GM21515 (cell line): ENCODE results near the gene LRBA.
"Not testable (repeated sequence)": the region's sequence is repeated elsewhere in the genome, so short reads cannot be mapped to it uniquely, and the experiment has no call there.

ENCODE experiments used
- ATAC-seq: cut with Tn5 transposase; IDR thresholded peaks from one replicate; pipeline ENCODE4 v1.9.1; 2021; ENCODE audit not compliant: unreplicated experiment

The LRBA gene

DNA sequence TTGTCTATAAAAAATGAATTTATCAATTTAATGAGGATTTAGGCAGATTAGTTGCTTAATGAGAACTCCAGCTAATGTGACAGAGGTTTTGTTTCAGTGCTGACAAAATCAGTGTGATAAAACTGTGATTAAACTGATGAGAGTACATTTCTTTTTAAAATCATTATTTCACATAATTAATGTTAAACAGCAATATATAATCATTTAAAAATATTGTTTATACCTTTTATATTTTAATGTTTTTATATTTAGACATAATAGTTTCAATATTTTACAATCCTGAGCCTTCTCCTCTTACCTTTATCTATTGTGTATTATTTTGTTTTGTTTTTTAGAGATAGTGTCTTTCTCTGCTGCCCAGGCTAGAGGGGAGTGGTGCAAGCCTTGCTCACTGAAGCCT, 480.3 kb downstream of the LRBA start:
- no peak for ATAC-seq

DNA sequence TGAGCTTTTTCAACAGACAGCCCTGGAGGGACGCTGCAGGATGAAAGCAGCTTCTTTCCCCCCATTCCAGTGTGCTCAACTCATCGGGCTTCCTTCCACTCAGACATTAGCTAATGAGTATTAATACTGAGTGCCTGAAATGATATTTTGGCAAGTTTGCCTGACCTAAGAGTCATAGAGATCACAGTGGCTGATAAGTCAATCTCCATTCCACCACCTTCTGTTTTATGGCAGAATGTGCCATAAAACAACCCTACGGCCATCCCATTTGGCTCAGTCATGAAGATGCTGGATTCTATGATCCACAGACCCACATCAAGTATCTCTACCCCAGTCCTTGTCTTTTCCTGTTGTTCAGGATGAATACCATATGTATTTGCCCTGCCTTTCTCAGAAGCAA, 481.4 kb downstream of the LRBA start:
- ATAC-seq, result no peak

DNA sequence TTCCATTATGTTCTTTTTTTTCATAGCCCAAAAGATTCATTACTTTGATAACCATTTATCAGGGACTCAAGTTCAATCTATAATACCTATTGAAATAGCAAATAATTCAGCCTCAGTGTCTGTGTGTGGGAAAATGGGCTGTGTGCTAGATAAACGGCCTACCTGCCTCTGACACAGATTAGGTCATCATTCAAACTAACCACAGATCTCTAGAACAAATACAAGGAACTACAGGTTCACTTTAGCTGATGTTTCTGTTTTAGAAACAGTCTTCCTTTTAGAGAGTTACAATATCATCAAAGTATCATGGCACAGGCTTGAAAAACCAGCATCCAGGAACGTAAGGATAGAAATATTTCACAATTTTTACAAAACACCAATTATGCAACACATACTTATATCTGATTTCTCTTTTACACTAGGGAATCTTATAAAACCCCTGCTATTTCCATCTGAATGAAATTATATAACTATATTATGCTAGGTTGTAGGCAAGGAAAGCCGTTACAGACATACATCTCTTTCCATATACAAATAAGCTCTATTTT, 489.7 kb downstream of the LRBA start:
- no peak for ATAC-seq

GRCh38 chr4:150518559-150518958, 496.5 kb downstream of the LRBA start:
- no peak for ATAC-seq

GRCh38 chr4:150515135-150515534, 499.9 kb downstream of the LRBA start:
- no peak for ATAC-seq

- no peak for ATAC-seq
Observed at GRCh38 chr4:150514709-150515108, 500.4 kb downstream of the LRBA start.

DNA sequence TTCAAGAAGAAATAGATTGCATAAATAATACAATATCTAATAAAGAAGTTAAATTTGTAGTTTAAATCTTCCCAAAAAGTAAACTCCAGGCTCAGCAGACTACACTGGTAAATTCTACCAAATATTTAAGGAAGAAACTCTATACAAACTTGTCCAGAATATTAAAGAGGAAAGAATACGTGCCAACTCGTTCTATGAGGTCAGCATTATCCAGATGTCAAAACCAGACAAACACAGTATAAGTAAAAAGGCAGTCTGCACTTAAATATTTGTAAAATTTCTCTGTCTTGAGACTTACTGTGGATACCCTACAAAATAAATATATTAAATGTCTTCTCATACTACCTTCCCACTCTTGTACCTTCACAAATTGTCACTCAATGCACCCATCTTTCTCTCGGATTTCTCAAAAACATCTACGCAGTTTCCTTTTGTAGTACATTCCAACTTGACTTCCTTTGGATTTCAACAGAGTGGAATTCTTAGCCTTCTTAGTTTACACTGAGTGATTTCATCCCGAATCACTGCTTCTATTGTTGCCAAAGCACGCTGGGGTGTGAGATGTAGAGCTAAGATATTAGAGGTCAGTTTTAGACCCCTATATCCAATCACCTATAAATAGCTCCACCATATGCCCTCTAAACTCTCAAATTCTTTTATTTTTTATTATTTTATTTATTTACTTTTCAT, 504.8 kb downstream of the LRBA start:
- no peak for ATAC-seq

DNA sequence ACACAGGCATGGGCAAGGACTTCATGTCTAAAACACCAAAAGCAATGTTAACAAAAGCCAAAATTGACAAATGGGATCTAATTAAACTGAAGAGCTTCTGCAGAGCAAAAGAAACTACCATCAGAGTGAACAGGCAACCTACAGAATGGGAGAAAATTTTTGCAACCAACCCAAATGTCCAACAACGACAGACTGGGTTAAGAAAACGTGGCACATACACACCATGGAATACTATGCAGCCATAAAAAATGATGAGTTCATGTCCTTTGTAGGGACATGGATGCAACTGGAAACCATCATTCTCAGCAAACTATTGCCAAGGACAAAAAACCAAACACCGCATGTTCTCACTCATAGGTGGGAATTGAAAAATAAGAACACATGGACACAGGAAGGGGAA, 507.4 kb downstream of the LRBA start:
- not testable (repeated sequence) for ATAC-seq

DNA sequence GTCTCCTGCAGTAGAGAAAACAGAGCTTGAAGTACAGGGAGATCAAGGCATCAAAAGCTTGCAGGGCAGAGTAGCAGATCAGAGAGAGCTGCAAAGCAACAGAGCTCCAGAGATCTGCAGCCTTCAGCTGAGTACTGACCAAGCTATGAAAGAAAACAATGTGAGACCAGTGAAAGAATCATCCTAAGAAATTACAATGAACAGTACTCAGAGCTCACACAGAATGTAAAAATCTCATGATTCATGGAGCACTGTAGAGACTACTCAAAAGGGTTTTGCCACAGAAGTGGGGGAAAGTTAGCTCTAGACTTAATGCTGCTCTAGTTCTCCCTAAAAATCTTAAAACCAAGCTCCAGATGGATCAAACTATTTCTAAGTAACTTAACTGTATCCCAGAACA, 513.1 kb downstream of the LRBA start:
- ATAC-seq, result no peak

DNA sequence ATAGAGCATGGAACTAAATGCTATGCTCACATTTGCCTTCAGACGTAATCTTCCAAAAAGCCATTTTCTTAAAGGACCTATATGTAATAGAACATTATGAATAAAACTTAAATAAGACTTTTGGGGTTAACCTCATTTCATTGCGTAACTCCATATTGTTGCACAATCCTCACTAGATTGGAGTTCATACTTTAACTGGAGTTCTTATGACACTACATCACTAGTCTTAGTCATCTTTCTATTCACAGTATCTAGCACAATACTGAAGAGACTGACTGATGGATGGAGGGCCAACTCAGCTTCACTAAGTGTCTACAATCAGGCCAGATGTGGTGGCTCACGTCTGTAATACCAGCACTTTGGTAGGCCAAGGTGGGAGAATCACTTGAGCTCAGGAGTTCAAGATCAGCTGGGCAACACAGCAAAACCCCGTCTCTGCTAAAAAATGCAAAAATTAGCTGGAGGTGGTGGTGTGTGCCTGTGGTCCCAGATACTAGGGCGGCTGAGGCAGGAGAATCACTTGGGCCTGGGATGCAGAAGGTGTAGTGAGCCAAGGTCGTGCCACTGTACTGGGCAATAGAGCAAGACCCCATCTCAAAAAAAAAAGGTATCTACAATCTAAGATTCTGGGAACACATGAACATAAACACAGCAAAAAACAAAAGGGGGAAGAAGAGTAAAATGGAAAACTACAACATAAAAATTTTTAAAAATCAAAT, 513.9 kb downstream of the LRBA start:
- no peak for ATAC-seq

DNA sequence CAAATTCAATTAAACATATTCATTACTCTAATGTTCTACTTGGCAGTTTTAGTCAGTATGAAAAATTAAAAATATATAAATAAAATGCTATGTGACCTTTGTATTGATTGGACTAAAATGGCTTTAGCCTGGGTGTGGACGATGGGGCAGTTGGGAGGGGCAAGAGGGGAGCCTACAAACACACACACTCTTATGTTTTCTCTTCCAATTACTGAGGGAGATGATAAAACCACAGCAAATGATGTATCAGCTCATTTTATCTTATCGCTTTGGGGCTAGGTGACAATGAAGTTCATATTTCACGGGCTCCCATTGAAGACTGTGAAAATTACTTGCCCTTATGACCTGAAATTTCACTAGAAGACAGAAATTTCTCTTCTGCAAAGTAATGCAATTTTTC, 517.5 kb downstream of the LRBA start:
- no peak for ATAC-seq

GRCh38 chr4:150495550-150495949, 519.5 kb downstream of the LRBA start:
- ATAC-seq, result no peak

- ATAC-seq, result no peak
Observed at GRCh38 chr4:150493851-150494250, 521.2 kb downstream of the LRBA start.

DNA sequence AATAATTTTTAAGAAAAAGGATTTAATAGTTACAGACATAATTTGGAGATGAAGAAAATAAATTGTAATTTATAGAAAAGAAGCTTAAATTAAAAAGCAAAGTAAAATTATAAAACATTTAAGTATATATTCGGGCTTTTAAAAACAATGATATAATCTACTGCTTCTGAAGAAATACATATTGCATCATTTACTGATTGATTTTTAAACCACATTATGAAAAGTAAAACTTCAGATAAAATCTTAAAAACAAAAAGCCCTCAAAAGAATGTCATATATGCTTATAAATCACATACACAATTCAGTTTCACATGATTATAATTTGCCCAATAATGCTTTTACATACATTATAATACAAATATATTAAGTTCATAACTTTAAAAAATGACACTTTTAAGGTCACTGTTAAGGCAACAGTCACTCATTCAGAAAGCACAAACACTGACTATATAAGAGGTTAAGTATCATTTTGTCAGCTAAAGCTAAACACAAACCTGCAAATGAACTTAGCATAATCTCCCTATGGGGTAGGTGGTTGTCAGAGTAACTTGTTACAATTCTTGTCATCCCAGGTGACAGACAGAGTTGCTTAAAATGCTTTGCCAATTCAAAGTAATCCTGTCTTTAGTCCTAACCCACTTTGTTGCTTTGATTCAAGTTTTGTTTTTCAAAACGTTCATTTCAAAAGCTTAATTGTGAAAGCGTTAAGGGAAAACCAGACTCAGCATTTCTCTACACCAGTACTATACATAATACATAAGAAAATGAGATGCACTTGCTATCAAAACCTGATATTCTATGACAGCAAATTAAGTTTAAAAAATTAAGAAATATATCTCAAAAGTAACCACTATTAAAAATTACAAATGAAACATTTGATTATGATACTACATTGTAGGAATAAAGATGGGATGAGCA, 523.7 kb downstream of the LRBA start:
- ATAC-seq, result no peak

GRCh38 chr4:150482581-150482980, 532.5 kb downstream of the LRBA start:
- ATAC-seq, result no peak

DNA sequence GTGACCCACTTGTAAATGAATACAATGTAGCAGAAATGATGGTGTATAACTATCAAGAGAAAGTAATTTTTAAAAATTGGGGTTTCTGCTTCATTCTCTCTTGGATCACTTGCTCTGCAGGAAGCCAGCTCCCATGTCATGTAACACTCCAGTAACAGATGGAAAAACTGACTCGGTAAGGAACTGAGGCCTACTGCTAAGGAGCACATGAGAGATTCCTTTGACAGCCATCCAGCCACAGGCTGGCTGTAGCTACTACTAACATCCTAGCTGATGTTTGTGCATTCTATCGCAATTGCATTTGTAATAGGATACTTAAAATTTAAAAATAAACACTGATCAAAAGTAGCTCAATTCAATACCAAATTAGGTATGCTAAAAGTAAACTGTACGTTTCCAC, 535.4 kb downstream of the LRBA start:
- ATAC-seq, result no peak

- no peak for ATAC-seq
Observed at GRCh38 chr4:150477869-150478268, 537.2 kb downstream of the LRBA start.

- no peak for ATAC-seq
Observed at GRCh38 chr4:150476776-150477175, 538.3 kb downstream of the LRBA start.

GRCh38 chr4:150475763-150476162, 539.3 kb downstream of the LRBA start:
- no peak for ATAC-seq

GRCh38 chr4:150464523-150464922, 550.6 kb downstream of the LRBA start:
- no peak for ATAC-seq

DNA sequence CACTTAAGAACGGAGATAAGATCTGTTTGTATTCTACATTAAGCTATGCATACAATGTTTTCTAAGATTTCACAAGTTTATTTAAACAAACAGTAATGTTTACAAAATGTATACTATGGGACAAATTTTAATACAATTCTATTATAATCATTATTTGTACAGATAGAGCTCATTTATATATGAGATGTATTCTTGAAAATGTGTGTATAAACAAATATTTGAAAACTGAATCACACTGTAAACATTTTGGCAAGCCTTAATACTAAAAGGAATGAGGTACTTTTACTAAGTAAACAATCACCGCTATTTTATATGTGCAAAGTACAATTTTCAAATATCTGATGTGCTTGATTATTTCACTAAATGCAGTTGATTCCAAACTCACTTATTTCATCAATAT, 552.3 kb downstream of the LRBA start:
- no peak for ATAC-seq
